WTC11 (cell line): Measurements from ENCODE around the gene NAALADL2.

Source experiments
- CREB1 ChIP-seq: sonication (generic); formaldehyde crosslinking; IDR thresholded peaks from 2 replicates; pipeline ENCODE4 v1.8.0; 2023; ENCODE audit warnings: mild to moderate bottlenecking, missing genetic modification reagents
- CTCF ChIP-seq: fragments of 200-600 bp; IDR thresholded peaks from 2 replicates; pipeline ENCODE4 v1.8.0; 2022; ENCODE audit warnings: antibody characterized with exemption
- JUN ChIP-seq: sonication (generic); formaldehyde crosslinking; IDR thresholded peaks from 2 replicates; pipeline ENCODE4 v1.8.0; 2023; ENCODE audit warnings: mild to moderate bottlenecking, missing genetic modification reagents
- NFE2L1 ChIP-seq: sonication (generic); formaldehyde crosslinking; IDR thresholded peaks from 2 replicates; pipeline ENCODE4 v1.8.1; 2023; ENCODE audit warnings: missing genetic modification reagents
- TEAD4 ChIP-seq: sonication (generic); formaldehyde crosslinking; IDR thresholded peaks from 2 replicates; pipeline ENCODE4 v1.8.0; 2022; ENCODE audit warnings: mild to moderate bottlenecking, missing genetic modification reagents
- ZNF263 ChIP-seq: sonication (generic); formaldehyde crosslinking; IDR thresholded peaks from 2 replicates; pipeline ENCODE4 v1.8.1; 2022; ENCODE audit warnings: low read depth, mild to moderate bottlenecking, moderate library complexity, missing genetic modification reagents

DNA sequence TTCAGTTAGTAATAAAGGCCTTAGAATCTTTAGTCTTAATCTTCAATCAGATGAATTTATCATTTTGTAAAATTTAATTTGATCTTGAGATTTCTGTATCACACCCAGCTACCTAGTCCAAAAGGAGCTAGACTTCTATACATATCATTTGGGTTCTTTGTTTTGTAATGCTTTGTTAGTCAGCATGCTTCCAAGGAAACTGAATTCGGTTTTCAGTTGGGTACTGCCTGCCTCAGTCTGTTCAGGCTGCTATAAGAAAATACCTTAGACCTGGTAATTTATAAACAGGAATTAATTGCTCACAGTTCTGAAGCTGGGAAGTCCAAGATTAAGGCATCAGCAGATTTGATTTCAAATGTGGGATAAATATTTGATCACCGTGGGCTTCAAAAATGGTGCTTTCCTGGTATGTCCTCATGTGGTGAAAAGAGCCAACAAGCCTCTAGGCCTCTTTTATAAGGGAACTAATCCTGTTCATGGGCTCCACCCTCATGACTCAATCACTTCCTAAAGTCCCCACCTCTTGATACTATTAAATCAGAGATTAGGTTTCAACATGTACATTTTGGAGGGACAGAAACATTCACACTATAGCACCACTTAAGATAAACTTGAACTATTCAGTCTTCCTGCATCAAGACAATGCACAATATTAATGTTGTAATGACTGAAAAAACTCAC lies 800.7 kb downstream of the NAALADL2 start:
- no peak for TF ChIP-seq NFE2L1 (CRISPR knock-in tag)
- no peak for TF ChIP-seq CTCF
- no peak for TF ChIP-seq TEAD4 (CRISPR knock-in tag)
- no peak for TF ChIP-seq ZNF263 (CRISPR knock-in tag)
- TF ChIP-seq CREB1 (CRISPR knock-in tag), result no peak
- TF ChIP-seq JUN (CRISPR knock-in tag), result no peak
